Caki2 (cell line): ENCODE data around the gene DYNLT2. TPM values are rescaled to one million over a fixed set of nuclear protein-coding genes. Genes with fewer than 3 reads are reported as not detected.
A peak's percentile ranks its signal among the peaks of the same experiment; 100 is the strongest.
"Not testable (repeated sequence)": the region's sequence is repeated elsewhere in the genome, so short reads cannot be mapped to it uniquely, and the experiment has no call there.

Experiments used
- DNase-seq: peaks from one replicate; pipeline ENCODE4 v3.0.0-alpha.2; 2015; ENCODE audit warnings: low read depth
- in situ Hi-C: cut with HindIII; loops from 2 replicates; pipeline ENCODE4 v1.10.0; 2016; ENCODE audit warnings: low sequenced_read_pairs, low pct_unique_long_range_greater_than_20kb, mixed read lengths
- total RNA-seq: library from RNA; depleted of rRNA; stranded (reverse); fragments of >200 nt; shearing (Covaris generic); gene quantifications from 2 replicates; pipeline ENCODE4 v1.2.3, GENCODE V29; 2014; ENCODE audit warnings: low replicate concordance; rRNA removed

Gene DYNLT2
- total RNA-seq, 1 experiment from 2014 or later = 0.54 TPM

- DNase-seq = no peak
- in situ Hi-C loops = no loop called here
Observed at GRCh38 chr6:169719117-169719516, 32.3 kb downstream of the DYNLT2 start.

GRCh38 chr6:169714595-169714994 is 36.8 kb downstream of the DYNLT2 start:
- in situ Hi-C loops = no loop called here
- no peak for DNase-seq

GRCh38 chr6:169714178-169714577 is 37.2 kb downstream of the DYNLT2 start:
- no peak for DNase-seq
- in situ Hi-C loops = no loop called here

GRCh38 chr6:169710009-169710408 is 41.4 kb downstream of the DYNLT2 start:
- DNase-seq = no peak
- in situ Hi-C loops = no loop called here

GRCh38 chr6:169709293-169709692 is 42.1 kb downstream of the DYNLT2 start:
- no peak for DNase-seq
- in situ Hi-C loops = no loop called here

GRCh38 chr6:169707772-169708171 is 43.6 kb downstream of the DYNLT2 start:
- no peak for DNase-seq
- in situ Hi-C loops = no loop called here

GRCh38 chr6:169702840-169703246 is 48.5 kb downstream of the DYNLT2 start:
- in situ Hi-C loops = no loop called here
- DNase-seq = no peak

GRCh38 chr6:169701954-169702839 is 49.2 kb downstream of the DYNLT2 start, which contains the start of the genes C6orf120 and WDR27:
Gene C6orf120, plus strand, starts transcription at chr6:169702126. Its CDS starts 334 bp downstream, at chr6:169702460.
Gene WDR27, minus strand, starts transcription at chr6:169702029. Its CDS starts 13,024 bp downstream, at chr6:169689005.
- DNase-seq = peak; percentile 93

GRCh38 chr6:169701311-169701953 is 49.9 kb downstream of the DYNLT2 start:
- in situ Hi-C loops = no loop called here
- no peak for DNase-seq

More at GRCh38 chr6:169701954-169702839, 49.2 kb downstream of the DYNLT2 start, which contains the start of the genes C6orf120 and WDR27:
- in situ Hi-C loops = no loop called here

- in situ Hi-C loops = no loop called here
- DNase-seq = peak; percentile 22
Observed at GRCh38 chr6:169700296-169700695, 51.1 kb downstream of the DYNLT2 start.

- in situ Hi-C loops = not testable (repeated sequence)
Observed at GRCh38 chr6:169697115-169697514, 54.3 kb downstream of the DYNLT2 start.

GRCh38 chr6:169695131-169695530 is 56.2 kb downstream of the DYNLT2 start:
- in situ Hi-C loops = no loop called here
- no peak for DNase-seq

More at GRCh38 chr6:169697115-169697514, 54.3 kb downstream of the DYNLT2 start:
- not testable (repeated sequence) for DNase-seq

- in situ Hi-C loops = no loop called here
- DNase-seq = no peak
Observed at GRCh38 chr6:169692516-169692915, 58.9 kb downstream of the DYNLT2 start.

- DNase-seq = no peak
- in situ Hi-C loops = no loop called here
Observed at GRCh38 chr6:169691260-169691659, 60.1 kb downstream of the DYNLT2 start.

Other genes with a start within 250 kb of the DYNLT2 start
- gene WDR27, start 49.5 kb downstream of the DYNLT2 start, total RNA-seq = 7.8 and 8.4 TPM in 2 replicates
- gene C6orf120, start 49.4 kb downstream of the DYNLT2 start, total RNA-seq = 28.0 and 30.1 TPM in 2 replicates
- 62.1 and 65.9 TPM in 2 replicates for gene PHF10, start 27.1 kb downstream of the DYNLT2 start, total RNA-seq
- 9.6 and 22.8 TPM in 2 replicates for gene ERMARD, start 50 bp upstream of the DYNLT2 start, total RNA-seq